HG02870 (cell line): ENCODE data around the gene MOGAT2.
"Not testable (repeated sequence)": the region's sequence is repeated elsewhere in the genome, so short reads cannot be mapped to it uniquely, and the experiment has no call there.

Experiments
- ATAC-seq: cut with Tn5 transposase; IDR thresholded peaks from one replicate; pipeline ENCODE4 v1.9.1; 2021; ENCODE audit warnings: mild to moderate bottlenecking, moderate library complexity; ENCODE audit not compliant: unreplicated experiment

MOGAT2 gene

DNA sequence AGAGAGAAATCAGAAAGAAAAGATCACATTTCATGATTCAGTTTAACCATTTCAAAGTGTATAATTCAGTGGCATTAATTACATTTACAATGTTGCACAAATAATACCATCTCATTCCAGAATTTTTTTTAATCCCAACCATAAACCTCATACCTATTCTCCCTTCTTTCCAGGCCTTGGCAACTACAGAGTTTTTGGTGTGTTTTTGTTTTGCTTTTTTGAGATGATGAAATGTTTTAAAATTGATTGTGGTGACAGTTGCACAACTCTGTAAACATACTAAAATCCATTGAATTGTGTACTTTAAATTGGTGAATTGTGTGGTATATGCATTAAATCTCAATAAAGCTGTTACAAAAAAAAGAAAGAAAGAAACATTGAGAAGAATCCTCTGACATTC, 37.3 kb downstream of the MOGAT2 start:
- ATAC-seq, result not testable (repeated sequence)

- no peak for ATAC-seq
Observed at GRCh38 chr11:75757651-75758050, 40.0 kb downstream of the MOGAT2 start.

- no peak for ATAC-seq
Observed at GRCh38 chr11:75759832-75760231, 42.2 kb downstream of the MOGAT2 start.

- ATAC-seq, result no peak
Observed at GRCh38 chr11:75760243-75760642, 42.6 kb downstream of the MOGAT2 start.

DNA sequence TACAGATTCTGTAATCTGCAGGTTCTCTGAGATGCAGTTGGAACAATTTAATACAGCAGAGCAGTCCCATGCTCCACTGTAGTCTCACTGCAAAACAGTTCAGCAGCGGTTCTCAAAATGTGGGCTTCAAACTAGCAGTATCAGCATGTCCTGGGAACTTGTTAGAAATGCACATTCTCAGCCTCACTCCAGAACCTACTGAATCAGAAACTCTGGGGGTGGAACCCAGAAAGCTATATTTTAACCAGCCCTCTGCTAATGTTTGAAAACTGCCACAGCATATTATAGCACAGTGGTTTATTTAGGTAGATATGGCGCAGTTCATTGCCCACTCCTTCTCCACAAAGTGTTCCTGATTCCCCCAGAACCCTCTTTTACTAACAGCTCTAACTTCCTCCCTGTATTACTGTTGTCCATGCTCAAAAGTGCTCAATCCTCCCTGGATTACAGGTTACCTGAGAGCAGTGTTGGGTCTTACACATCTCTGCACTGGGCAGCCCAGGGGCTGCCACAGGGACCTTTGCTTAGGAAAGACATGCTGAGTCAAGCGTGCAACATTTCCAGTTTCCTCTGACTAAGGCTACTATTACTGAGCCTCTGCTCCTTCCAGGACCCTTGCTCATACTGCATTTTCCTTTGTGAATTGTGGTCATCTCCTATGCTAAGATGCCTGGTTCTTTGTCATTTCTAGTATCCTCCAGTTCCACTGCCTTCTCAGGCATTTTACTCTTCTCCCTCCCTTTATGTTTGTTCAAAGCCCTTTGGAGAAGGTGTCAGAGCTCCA, 43.3 kb downstream of the MOGAT2 start:
- no peak for ATAC-seq

DNA sequence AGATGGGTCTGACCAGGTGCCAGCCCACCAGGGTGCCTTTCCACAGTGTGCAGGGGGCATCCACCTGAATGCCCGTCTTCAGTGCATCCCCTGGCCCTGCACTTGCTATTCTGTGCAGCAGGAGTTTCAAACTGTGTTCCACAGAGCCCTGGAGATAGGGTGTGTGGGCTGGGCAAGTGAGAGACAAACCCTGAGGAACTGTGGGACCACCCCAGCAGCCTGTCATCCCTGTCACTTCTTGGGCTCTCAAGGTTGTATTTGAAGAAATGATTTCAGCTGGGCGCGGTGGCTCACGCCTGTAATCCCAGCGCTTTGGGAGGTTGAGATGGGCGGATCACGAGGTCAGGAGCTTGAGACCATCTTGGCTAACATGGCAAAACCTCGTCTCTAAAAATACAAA, 44.5 kb downstream of the MOGAT2 start:
- no peak for ATAC-seq

DNA sequence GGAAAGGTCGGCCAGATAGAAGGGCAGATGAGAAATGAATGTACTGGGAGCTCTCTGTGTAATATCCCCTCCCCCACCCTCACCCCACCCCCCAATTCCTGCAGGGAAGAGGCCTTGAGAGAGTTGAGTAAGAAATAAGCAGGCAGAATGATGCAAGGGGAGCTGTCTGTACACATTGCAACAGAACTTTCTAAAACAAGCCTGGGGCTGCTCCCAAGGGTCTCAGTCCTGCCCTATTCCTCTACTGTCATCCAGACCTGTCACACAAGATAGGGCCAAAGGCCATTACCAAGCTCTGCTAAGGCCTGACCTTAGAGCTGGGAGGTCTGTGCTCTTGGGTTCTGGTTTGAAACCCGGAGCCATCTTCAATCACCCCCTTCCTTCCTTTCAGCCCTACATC, 45.2 kb downstream of the MOGAT2 start:
- ATAC-seq, result no peak

GRCh38 chr11:75763846-75764245, 46.2 kb downstream of the MOGAT2 start:
- no peak for ATAC-seq

DNA sequence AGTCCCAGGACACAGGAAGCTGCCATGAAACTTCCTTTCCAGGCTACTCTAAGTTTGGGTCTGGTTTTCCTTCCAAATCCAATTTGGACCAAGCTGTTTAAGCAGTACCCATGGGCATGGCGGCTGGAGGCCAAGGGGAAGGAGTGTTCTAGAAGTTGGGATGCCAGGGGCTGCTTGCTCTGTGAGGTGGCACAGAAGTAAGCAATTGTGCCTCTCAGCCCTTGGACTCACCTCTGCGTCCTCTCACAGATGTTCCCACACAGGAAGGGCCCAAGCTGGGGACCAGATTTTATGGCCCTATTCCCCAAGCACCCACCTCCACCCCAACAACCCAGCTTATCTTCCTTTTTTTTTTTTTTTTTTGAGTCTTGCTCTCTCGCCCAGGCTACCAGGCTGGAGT, 47.5 kb downstream of the MOGAT2 start:
- no peak for ATAC-seq

DNA sequence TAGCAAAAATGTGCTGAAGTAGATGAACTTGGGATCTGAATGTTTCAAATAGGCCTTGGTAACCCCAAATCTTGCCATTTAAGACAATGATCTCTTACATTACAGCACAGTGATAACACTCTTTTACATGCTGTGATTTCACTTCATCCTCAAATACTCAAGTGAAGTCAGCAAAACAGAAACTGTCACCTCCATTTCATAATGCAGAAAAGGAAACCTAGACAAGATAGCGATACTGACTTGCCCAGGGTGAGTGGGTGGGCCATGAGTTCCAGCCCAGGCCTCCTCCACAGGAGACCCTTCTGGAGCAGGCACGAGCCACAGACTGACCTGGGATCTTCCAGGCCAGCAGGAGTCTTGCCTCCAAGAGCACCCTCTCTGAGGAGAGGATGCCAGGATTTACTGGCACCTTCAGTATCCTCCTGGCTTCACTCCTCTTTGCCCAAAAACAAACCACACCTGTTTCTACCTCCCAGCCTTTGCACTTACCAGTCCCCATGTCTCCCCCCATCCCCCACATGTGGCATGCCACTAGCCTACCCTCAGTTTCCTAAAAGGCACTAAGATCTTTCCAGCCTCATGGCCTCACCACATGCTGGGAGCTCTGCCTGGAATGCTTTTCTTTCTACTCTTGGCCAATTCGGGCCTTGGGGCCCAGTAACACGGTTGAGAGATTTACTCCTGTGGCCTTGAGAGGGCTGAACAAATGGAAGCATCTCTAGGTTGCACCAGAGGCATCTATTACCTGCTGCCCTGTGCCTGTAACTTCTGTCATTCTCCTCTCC, 49.0 kb downstream of the MOGAT2 start:
- ATAC-seq, result no peak

DNA sequence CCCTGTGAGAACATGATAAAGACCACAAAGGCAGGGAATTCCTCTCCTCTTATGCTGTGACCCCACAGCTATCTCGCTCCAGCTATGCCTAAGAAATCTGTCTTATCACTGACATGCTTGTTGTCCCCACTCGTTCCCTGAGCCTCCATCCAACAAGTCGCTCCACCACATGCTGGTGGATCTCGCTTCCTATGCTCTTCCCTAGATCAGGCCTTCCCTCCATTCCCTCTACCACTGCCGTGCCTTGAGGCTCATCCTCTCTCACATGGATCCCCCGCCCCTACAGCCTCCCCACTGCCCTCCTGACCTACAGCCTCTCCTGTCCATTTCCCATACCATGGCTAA, 49.6 kb downstream of the MOGAT2 start:
- no peak for ATAC-seq

GRCh38 chr11:75767793-75768111, 50.1 kb downstream of the MOGAT2 start:
- ATAC-seq, result no peak

- ATAC-seq, result peak; percentile 65
Observed at GRCh38 chr11:75768112-75768908, 50.7 kb downstream of the MOGAT2 start, which contains the start of gene DGAT2. TSS of gene DGAT2 (plus strand) at chr11:75768778. CDS start at chr11:75768992, 214 bp downstream.

DNA sequence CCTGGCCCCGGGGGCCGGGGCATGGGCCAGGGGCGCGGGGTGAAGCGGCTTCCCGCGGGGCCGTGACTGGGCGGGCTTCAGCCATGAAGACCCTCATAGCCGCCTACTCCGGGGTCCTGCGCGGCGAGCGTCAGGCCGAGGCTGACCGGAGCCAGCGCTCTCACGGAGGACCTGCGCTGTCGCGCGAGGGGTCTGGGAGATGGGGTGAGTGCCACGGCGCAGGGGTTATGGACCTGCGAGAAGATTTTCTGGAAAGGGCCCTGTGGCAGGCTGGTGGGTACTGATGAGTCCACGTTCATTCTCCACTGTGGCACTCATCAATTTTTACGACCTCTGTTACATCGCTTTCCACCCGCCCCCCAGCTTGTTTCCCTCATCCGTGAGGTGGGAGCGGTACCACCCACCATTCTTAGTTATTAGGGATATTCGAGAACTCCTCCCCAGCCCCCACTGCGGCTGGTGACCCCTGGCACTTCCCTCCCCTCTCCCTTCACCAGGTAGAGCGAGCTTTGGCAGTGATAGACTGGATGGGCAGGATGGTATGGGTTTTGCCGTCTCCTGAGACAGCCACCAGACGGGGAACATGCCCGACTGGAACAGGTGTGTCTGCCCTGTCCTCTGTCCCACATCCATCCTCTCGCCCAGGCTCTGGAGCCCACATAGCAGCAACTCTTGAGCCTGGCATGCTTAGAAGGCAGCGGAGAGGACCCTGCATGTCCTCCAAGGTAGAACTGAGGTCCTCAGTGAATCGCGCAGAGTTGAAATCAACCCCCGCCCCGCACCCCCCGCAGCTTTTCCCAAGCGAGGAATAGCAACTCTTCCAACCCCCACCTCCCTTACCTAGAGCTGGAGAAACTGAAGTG, 51.5 kb downstream of the MOGAT2 start:
- ATAC-seq, result no peak

DNA sequence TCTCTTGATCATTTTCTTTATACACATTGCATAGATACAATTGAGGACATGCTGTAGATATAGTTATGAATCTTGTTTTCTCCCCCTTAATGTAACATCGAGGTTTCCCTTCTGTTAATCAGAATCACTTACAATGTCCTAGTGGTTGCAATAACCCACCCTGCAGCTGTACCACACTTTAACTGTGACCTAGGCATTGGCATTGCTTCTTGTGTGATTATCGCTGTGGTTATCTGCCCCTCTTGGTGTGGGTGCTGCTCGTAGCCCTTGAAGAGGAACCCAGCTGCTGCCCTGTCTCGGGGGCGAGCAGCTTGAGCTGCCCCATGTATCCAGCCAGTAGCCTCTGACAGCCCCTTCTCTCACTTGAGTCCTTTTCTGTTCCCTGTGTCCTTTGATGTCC, 52.5 kb downstream of the MOGAT2 start:
- no peak for ATAC-seq

DNA sequence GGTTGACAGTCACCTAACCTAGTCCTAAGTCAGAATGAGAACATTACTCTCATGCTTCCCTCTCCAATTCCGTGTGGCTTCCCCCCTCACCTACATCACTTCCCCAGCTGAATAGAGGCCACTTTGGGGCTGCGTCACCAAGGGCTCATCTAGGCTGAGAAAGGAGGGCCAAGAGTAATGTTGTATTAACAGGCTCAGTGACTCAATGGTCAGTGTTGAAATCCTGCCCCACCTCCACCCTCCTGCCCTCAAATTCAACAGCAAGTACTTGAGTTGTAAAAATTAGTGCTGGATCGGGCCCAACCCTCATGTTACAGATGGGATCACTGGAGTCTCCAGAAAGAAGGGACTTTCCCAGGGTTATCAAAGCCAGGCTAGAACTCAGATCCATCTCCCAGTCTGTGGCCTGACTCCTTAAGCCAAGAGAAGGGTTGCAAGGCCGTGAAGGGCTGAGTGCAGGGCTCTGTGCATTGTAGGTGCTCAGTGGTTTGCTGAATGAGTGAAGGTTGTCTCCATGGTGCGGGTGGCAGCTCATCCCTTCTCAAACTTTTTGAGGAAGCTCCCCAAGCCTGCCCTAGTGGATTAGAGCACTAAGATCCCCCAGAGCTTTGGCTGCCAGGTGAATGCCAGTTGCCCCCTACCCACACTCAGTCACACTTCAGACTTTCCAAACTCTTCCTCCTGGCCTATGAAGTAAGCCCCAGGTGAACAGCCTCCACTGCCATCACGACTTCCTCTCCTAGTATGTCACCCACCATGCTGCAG, 54.2 kb downstream of the MOGAT2 start:
- ATAC-seq, result no peak

- ATAC-seq, result peak; percentile 92
Observed at GRCh38 chr11:75773595-75774353, 56.1 kb downstream of the MOGAT2 start.

GRCh38 chr11:75775056-75775455, 57.4 kb downstream of the MOGAT2 start:
- no peak for ATAC-seq

DNA sequence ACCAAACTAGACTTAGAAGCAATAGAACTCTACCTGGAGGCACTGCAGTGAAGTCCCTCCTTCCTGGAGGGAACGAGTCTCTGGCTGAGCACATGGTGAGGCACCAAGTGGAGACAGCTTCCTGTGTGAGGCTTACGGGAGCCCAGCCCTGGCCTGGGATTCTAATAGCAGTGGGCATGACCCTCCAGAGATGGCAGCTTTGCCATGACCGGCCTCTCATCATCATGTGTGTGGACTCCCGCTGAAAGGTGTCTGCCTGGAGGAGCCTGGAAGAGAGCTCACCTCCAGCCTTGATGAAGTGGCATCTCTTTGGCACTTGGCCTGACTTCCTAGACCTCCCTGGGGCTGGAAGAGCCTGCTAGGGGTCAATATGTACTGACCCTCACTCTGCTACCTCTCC, 58.9 kb downstream of the MOGAT2 start:
- no peak for ATAC-seq
